Measurements from ENCODE around the gene TRMO.

GRCh38 chr9:97889941-97890887, 32.1 kb downstream of the TRMO start:
- TF ChIP-seq EZH2 (IDR thresholded peaks at IDR 0.05; ENCODE audit: borderline replicate concordance, low read length), result no peak
- TF ChIP-seq, protein P1, sequence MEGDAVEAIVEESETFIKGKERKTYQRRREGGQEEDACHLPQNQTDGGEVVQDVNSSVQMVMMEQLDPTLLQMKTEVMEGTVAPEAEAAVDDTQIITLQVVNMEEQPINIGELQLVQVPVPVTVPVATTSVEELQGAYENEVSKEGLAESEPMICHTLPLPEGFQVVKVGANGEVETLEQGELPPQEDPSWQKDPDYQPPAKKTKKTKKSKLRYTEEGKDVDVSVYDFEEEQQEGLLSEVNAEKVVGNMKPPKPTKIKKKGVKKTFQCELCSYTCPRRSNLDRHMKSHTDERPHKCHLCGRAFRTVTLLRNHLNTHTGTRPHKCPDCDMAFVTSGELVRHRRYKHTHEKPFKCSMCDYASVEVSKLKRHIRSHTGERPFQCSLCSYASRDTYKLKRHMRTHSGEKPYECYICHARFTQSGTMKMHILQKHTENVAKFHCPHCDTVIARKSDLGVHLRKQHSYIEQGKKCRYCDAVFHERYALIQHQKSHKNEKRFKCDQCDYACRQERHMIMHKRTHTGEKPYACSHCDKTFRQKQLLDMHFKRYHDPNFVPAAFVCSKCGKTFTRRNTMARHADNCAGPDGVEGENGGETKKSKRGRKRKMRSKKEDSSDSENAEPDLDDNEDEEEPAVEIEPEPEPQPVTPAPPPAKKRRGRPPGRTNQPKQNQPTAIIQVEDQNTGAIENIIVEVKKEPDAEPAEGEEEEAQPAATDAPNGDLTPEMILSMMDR (conservative IDR thresholded peaks at IDR 0.05 in 1 of 2, IDR thresholded peaks at IDR 0.05 in 1 of 2; ENCODE audit: extremely low read depth in 1 of 2, insufficient read depth in 1 of 2, low read depth in 1 of 2, low read length in 2 of 2), result peak; percentile 75 to 83
